ENCODE measurements around the gene ARL2BP.

Gene ARL2BP

DNA sequence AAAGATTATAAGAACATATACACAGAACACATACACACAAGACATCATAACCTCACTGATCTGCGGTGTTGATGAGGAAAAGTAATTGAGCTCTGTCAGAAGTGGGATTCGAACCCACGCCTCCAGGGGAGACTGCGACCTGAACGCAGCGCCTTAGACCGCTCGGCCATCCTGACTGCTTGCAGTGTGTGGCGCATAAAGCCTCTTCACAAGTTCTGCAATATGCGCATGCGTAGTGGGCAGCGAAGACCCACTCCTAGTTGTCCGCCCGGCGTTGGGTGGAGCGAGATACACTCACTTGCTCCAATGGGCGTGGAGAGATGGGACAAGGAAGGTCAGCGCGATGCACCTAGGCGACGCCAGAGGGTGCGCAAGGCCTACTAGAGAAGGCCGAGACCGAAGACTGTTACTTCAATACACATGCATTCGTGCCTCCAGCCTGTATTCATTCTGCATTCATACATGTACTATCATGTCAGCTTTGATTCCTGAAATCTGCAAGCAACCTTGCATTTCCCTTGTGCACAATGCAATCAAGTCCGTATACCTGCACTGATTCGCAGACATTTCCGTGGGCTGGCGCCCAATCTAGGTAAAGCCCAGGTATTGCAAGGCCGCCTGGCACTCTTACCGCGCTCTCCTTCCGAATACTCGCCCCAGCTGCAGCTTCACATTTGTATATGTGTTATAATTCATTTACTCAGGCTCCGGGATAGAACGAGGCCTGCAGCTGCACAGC is 55.5 kb downstream of the ARL2BP start:
- TF ChIP-seq, protein P1, sequence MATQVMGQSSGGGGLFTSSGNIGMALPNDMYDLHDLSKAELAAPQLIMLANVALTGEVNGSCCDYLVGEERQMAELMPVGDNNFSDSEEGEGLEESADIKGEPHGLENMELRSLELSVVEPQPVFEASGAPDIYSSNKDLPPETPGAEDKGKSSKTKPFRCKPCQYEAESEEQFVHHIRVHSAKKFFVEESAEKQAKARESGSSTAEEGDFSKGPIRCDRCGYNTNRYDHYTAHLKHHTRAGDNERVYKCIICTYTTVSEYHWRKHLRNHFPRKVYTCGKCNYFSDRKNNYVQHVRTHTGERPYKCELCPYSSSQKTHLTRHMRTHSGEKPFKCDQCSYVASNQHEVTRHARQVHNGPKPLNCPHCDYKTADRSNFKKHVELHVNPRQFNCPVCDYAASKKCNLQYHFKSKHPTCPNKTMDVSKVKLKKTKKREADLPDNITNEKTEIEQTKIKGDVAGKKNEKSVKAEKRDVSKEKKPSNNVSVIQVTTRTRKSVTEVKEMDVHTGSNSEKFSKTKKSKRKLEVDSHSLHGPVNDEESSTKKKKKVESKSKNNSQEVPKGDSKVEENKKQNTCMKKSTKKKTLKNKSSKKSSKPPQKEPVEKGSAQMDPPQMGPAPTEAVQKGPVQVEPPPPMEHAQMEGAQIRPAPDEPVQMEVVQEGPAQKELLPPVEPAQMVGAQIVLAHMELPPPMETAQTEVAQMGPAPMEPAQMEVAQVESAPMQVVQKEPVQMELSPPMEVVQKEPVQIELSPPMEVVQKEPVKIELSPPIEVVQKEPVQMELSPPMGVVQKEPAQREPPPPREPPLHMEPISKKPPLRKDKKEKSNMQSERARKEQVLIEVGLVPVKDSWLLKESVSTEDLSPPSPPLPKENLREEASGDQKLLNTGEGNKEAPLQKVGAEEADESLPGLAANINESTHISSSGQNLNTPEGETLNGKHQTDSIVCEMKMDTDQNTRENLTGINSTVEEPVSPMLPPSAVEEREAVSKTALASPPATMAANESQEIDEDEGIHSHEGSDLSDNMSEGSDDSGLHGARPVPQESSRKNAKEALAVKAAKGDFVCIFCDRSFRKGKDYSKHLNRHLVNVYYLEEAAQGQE (IDR thresholded peaks at IDR 0.05; ENCODE audit: insufficient read depth in 1 of 2, low read depth in 2 of 2, low read length in 2 of 2): no peak
- TF ChIP-seq TAF1 (IDR thresholded peaks at IDR 0.05; ENCODE audit: borderline replicate concordance, insufficient read depth, low read length): no peak
- no peak for TF ChIP-seq POLR2AphosphoS5 (IDR thresholded peaks at IDR 0.05; ENCODE audit: low read depth, low read length)
- TF ChIP-seq SIN3A (IDR thresholded peaks at IDR 0.05; ENCODE audit: borderline replicate concordance, insufficient read depth, low read length): no peak
- TF ChIP-seq FOXP2 (optimal IDR thresholded peaks at IDR 0.05; ENCODE audit: borderline replicate concordance, extremely low read depth, extremely low read length, insufficient read depth): peak; percentile 80

GRCh38 chr16:57301126-57301817 is 56.2 kb downstream of the ARL2BP start:
- TF ChIP-seq TAF1 (IDR thresholded peaks at IDR 0.05; ENCODE audit: borderline replicate concordance, insufficient read depth, low read length) (no peak), FOXP2 (optimal IDR thresholded peaks at IDR 0.05; ENCODE audit: borderline replicate concordance, extremely low read depth, extremely low read length, insufficient read depth) (no peak), SIN3A (IDR thresholded peaks at IDR 0.05; ENCODE audit: borderline replicate concordance, insufficient read depth, low read length) (no peak)
- TF ChIP-seq, protein P1 (IDR thresholded peaks at IDR 0.05; ENCODE audit: insufficient read depth in 1 of 2, low read depth in 2 of 2, low read length in 2 of 2): no peak

Measured in PFSK-1 (cell line).